RWPE2 (cell line): ENCODE data around the gene MOCOS.
A peak's percentile ranks its signal among the peaks of the same experiment; 100 is the strongest.

Experiments used
- ATAC-seq: fragments of 200-7000 bp; cut with Tn5 transposase; 3 replicates; pipeline ENCODE4 v1.9.1; 2021; ENCODE audit warnings: low read depth
- DNase-seq: peaks from one replicate; pipeline ENCODE4 v3.0.0-alpha.2; 2020; ENCODE audit warnings: low spot score
- H3K27ac ChIP-seq: fragments of 450-650 bp; 2 replicates; pipeline ENCODE4 v1.5.1; 2017; ENCODE audit warnings: mild to moderate bottlenecking; ENCODE audit not compliant: poor library complexity, severe bottlenecking
- H3K27me3 ChIP-seq: fragments of 250-450 bp; sonication (Bioruptor Pico); 2 replicates; pipeline ENCODE4 v1.5.1; 2021; ENCODE audit warnings: mild to moderate bottlenecking, moderate library complexity; ENCODE audit not compliant: insufficient read depth, poor library complexity, severe bottlenecking
- H3K36me3 ChIP-seq: fragments of 250-450 bp; sonication (Bioruptor Pico); 2 replicates; pipeline ENCODE4 v1.5.1; 2020; ENCODE audit warnings: low read depth, mild to moderate bottlenecking, moderate library complexity
- H3K4me1 ChIP-seq: fragments of 250-450 bp; sonication (Bioruptor Pico); 2 replicates; pipeline ENCODE4 v1.5.1; 2021; ENCODE audit warnings: mild to moderate bottlenecking, moderate library complexity; ENCODE audit not compliant: insufficient read depth, poor library complexity, severe bottlenecking
- H3K4me3 ChIP-seq: fragments of 250-450 bp; sonication (Bioruptor Pico); 2 replicates; pipeline ENCODE4 v1.5.1; 2021; ENCODE audit warnings: mild to moderate bottlenecking, moderate library complexity; ENCODE audit not compliant: severe bottlenecking
- H3K9me3 ChIP-seq: fragments of 250-450 bp; sonication (Bioruptor Pico); 2 replicates; pipeline ENCODE4 v1.5.1; 2021; ENCODE audit warnings: mild to moderate bottlenecking, moderate library complexity; ENCODE audit not compliant: severe bottlenecking
- CTCF ChIP-seq: fragments of 450-650 bp; IDR thresholded peaks from one replicate; pipeline ENCODE4 v1.5.1; 2017; ENCODE audit warnings: mild to moderate bottlenecking, moderate library complexity; ENCODE audit not compliant: poor library complexity, severe bottlenecking

The MOCOS gene

GRCh38 chr18:36155851-36156757 lies 31.2 kb upstream of the MOCOS start:
- peaks cover 80% of the 10 kb centered on the region for H3K36me3 ChIP-seq
- no peak for ATAC-seq
- no peak for TF ChIP-seq CTCF

DNA sequence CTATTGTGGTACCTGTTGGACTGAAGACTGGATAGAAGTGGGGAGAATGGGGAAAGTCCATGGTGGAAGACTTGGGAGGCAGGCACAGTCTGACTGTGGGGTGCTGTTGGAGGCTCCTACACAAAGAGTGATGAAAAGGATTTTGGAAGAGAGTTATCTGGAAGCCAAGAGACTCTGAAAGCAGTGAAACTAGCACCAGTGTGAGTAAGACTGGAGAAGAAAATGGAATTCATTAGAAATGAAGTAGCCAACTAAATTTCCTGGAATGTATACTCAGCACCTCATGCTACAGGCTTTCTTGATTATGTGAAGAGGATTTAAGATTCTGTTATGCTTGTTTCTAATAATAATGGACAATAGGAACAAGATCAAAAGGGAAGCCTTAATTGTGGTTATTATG lies 29.9 kb upstream of the MOCOS start:
- H3K4me3 ChIP-seq, result no peak overlapping the region
- no peaks in the 10 kb centered on the region for H3K9me3 ChIP-seq
- TF ChIP-seq CTCF, result no peak
- H3K4me1 ChIP-seq, result no peaks in the 10 kb centered on the region
- no peak overlapping the region for H3K27ac ChIP-seq
- no peaks in the 10 kb centered on the region for H3K27me3 ChIP-seq
- ATAC-seq (no peak), DNase-seq (no peak)
- H3K36me3 ChIP-seq, result peaks cover 89% of the 10 kb centered on the region

More at GRCh38 chr18:36155851-36156757, 31.2 kb upstream of the MOCOS start:
- H3K27me3 ChIP-seq, result no peaks in the 10 kb centered on the region
- no peak for DNase-seq
- H3K9me3 ChIP-seq, result no peaks in the 10 kb centered on the region
- no peaks in the 10 kb centered on the region for H3K4me1 ChIP-seq
- no peak overlapping the region for H3K4me3 ChIP-seq
- H3K27ac ChIP-seq, result no peak overlapping the region

GRCh38 chr18:36158266-36158867 lies 28.9 kb upstream of the MOCOS start:
- H3K9me3 ChIP-seq, result no peaks in the 10 kb centered on the region
- no peaks in the 10 kb centered on the region for H3K4me1 ChIP-seq
- TF ChIP-seq CTCF, result no peak
- ATAC-seq (0 out of 3 replicates have a peak, but pooled peaks have one; percentile 29), DNase-seq (no peak)
- peaks cover 90% of the 10 kb centered on the region for H3K36me3 ChIP-seq
- no peak overlapping the region for H3K4me3 ChIP-seq
- H3K27me3 ChIP-seq, result no peaks in the 10 kb centered on the region
- H3K27ac ChIP-seq, result no peak overlapping the region

DNA sequence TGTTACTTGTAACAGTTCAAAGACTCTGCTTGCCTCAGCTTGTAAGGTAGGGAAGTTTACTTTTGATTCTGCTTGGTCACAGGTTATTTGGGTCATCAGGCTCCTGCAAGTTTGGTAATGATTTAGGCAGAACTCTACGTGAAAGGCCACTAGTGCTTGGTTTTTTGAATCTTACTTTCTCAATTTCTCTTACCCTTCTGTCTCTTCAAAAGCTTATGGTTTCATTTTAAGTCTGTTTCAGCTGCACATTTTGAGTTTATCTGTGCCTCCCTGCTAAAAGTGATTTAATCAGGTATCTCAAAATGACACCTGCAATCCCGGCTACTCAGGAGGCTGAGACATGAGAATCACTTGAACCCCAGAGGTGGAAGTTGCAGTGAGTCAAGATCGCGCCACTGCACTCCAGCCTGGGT lies 26.3 kb upstream of the MOCOS start:
- Histone ChIP-seq H3K4me1 (no peaks in the 10 kb centered on the region), H3K36me3 (peaks cover 90% of the 10 kb centered on the region), H3K4me3 (no peak overlapping the region), H3K27me3 (no peaks in the 10 kb centered on the region), H3K27ac (no peak overlapping the region), H3K9me3 (no peaks in the 10 kb centered on the region)
- no peak for DNase-seq
- no peak for ATAC-seq
- no peak for TF ChIP-seq CTCF
